Activated naive CD8-positive, alpha-beta T cell treated with anti-CD3 and anti-CD28 coated beads for 36 hours (primary cell): ENCODE results near the gene GRAMD1B. TPM values are rescaled to one million over a fixed set of nuclear protein-coding genes. Genes with fewer than 3 reads are reported as not detected.
A peak's percentile ranks its signal among the peaks of the same experiment; 100 is the strongest.

Experiments used
- DNase-seq: peaks from one replicate; pipeline ENCODE4 v3.0.0; 2021
- H3K27ac Mint-ChIP-seq: one replicate; pipeline ENCODE4 v1.8.0; 2022; ENCODE audit warnings: mild to moderate bottlenecking, moderate library complexity, mixed read lengths
- H3K27me3 Mint-ChIP-seq: one replicate; pipeline ENCODE4 v1.8.0; 2022; ENCODE audit warnings: mild to moderate bottlenecking, mixed read lengths
- H3K36me3 Mint-ChIP-seq: one replicate; pipeline ENCODE4 v1.8.0; 2021; ENCODE audit warnings: mild to moderate bottlenecking, mixed read lengths
- H3K4me1 Mint-ChIP-seq: one replicate; pipeline ENCODE4 v1.8.0; 2021; ENCODE audit warnings: mixed read lengths
- H3K4me3 Mint-ChIP-seq: one replicate; pipeline ENCODE4 v1.8.0; 2022; ENCODE audit warnings: mild to moderate bottlenecking, moderate library complexity, mixed read lengths
- H3K9me3 Mint-ChIP-seq: one replicate; pipeline ENCODE4 v1.8.0; 2022; ENCODE audit warnings: mixed read lengths
- total RNA-seq, 2 experiments: library from RNA; stranded (reverse); gene quantifications; one replicate each; pipeline ENCODE4 v1.2.3, GENCODE V29; 2021

Gene GRAMD1B
- total RNA-seq, 2 experiments from 2014 or later, result 20.3 to 20.6 TPM

DNA sequence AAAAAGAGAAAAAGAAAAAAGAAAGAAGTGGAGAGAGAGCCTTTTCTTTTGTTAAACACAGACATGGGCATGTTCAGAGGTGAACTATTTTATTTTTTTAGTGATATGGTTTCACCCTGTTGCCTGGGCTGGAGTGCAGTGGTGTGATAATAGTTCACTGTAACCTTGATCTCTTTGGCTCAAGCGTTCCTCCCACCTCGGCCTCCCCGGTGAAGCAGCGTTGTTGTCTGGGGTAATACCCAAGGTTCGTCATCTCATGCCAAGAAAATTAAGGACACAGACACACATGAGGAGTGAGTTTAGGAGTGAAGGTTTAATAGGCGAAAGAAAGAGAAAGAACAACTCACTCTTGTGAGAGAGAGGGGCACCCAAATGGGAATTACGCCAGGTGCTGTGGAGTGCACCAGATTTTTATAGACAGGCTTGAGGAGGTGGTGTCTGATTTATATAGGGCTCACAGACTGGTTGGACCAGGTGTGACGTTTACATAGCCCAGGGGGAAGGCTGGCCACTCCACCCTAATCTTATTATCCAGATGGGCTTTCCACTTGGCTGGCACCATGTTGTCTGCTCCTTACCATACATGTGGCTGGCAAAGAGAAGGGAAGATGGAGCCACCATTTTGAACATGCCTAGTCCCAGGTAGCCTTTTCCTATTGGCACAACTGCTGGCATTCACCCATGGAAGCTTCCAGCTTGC is 42.3 kb downstream of the GRAMD1B start:
- Mint-ChIP-seq H3K27ac (no peak overlapping the region), H3K4me3 (no peak overlapping the region), H3K4me1 (peaks cover 2% of the 10 kb centered on the region), H3K27me3 (no peaks in the 10 kb centered on the region), H3K36me3 (no peaks in the 10 kb centered on the region), H3K9me3 (no peaks in the 10 kb centered on the region)
- DNase-seq, result no peak

DNA sequence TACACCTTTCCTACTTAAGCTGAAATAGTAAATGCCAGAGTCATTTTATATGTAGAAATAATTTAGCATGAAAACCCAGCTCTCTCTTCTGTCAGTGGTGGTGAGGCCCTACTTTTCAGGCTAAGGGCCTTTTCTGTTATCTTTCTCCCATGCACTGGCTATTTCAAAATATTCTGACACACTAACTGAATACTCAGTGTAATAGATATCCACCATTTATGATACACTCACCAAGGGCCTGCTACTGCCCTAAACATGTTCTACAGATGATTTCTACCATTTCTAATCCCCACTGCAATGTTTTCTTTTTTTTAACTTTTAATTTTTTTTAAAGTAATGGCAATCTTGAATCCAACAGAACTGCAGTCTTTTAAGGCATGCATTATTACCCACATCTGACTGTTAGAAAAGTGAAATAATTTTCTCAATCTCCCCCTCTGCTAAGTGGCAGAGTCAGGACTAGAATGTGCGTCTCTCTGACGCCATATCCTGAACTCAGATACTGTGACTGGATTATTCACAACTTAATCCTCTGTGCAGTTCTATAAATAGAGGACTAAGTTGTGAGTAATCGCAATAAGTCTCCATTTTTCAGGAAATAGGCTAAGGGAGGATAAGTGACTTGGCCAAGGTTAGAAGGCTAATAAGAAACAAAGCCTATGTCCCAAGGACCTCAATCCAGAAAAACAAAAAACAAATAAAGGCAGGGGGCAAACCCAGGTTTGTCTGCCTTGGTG is 44.0 kb downstream of the GRAMD1B start:
- no peaks in the 10 kb centered on the region for H3K27me3 Mint-ChIP-seq

DNA sequence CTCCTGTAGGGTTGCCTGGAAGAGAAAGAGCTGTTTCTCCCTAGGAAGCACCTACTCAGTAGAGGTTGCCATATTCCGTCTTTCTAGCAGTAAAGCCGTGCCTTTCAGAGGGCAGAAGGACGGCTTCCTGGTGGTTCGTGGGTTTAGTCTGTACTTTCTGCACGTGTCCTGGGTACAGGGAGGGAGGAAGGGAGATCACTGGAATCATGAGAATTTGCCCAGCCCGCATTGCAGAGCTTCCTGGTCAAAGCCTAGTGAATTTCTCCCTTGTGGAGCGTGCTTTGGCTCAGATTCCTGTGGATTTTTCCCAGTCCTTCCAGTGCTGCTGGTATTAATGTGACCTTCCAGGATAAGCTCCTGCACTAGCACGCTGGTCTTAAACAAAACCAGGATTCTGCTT is 44.9 kb downstream of the GRAMD1B start:
- no peak overlapping the region for H3K27ac Mint-ChIP-seq
- DNase-seq, result no peak
- no peaks in the 10 kb centered on the region for H3K27me3 Mint-ChIP-seq
- H3K9me3 Mint-ChIP-seq, result no peaks in the 10 kb centered on the region
- peaks cover 16% of the 10 kb centered on the region for H3K4me1 Mint-ChIP-seq
- H3K4me3 Mint-ChIP-seq, result no peak overlapping the region
- H3K36me3 Mint-ChIP-seq, result no peaks in the 10 kb centered on the region

More for the DNA sequence above, 44.0 kb downstream of the GRAMD1B start:
- no peaks in the 10 kb centered on the region for H3K9me3 Mint-ChIP-seq
- no peaks in the 10 kb centered on the region for H3K36me3 Mint-ChIP-seq
- H3K4me3 Mint-ChIP-seq, result no peak overlapping the region
- peaks cover 14% of the 10 kb centered on the region for H3K4me1 Mint-ChIP-seq
- DNase-seq, result no peak
- no peak overlapping the region for H3K27ac Mint-ChIP-seq

- no peak for DNase-seq
- Mint-ChIP-seq H3K27ac (no peak overlapping the region), H3K27me3 (no peaks in the 10 kb centered on the region), H3K4me1 (peaks cover 20% of the 10 kb centered on the region), H3K36me3 (no peaks in the 10 kb centered on the region), H3K9me3 (no peaks in the 10 kb centered on the region), H3K4me3 (no peak overlapping the region)
These were observed 45.4 kb downstream of the GRAMD1B start for GRCh38 chr11:123475469-123475868.

DNA sequence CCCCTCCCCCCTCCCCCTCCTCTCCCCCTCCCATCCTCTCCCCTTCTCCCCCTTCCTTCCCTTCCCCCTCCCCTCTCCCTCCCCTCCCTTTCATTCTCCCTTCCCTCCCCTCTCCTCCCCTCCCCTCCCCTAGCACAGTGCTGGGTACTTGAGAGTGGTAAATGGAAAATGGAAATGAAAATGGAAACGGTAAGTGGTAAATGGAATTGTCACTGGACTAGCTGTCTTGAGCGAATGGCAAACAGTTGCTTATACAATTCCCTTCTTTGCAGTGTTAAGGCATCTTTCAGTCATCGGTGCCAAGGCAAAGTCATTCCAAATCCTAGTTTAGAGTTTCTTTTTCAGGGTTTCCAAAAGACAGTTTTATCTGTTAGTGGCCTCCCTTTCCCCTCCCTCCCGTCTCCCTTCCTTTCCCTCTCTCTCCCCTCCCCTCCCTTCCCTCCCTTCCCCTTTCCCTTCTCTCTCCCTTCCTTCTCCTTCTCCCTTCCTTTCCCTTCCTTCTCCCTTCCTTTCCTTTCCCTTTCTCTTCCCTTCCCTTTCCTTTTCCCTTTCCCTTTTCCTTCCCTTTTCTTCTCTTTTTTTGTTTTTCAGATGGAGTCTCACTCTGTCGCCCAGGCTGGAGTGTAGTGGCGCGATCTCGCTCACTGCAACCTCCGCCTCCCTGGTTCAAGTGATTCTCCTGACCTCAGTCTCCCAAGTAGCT is 47.3 kb downstream of the GRAMD1B start:
- no peak for DNase-seq
- Mint-ChIP-seq H3K27me3 (no peaks in the 10 kb centered on the region), H3K4me3 (no peak overlapping the region), H3K27ac (no peak overlapping the region), H3K36me3 (peaks cover 5% of the 10 kb centered on the region), H3K9me3 (no peaks in the 10 kb centered on the region), H3K4me1 (peaks cover 24% of the 10 kb centered on the region)

DNA sequence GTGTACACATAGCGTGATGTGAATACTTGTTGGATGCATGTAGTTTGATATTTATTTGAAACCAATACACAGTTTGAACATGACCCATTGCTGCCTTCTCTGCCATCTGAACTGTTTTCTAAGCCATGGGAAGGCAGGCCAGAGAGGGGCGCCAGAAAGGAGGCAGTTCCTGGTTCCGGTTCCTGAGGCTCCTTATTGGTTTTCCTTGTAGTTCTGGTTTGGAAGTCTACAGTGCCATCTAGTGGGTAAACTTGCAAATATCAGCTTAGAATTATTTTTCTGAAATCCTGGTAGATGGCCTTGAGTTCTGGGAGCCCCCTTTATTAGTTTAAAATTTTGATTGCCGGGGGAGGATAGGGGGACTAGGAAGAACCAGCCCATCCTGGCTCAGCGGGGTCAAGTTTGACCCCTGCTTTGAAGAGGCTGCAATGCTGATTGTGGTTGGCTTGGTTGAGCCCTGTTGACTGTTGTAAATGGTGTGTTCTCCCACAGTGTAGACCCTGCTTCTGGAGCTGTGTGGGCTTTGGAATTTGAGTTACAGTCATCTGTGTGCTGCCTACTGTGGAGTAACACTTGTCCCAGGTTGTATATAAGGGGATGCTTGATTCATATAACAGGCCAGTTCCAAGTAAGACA is 48.4 kb downstream of the GRAMD1B start:
- Mint-ChIP-seq H3K36me3 (peaks cover 5% of the 10 kb centered on the region), H3K27ac (peak overlapping the region; percentile 3), H3K4me1 (peaks cover 29% of the 10 kb centered on the region)

DNA sequence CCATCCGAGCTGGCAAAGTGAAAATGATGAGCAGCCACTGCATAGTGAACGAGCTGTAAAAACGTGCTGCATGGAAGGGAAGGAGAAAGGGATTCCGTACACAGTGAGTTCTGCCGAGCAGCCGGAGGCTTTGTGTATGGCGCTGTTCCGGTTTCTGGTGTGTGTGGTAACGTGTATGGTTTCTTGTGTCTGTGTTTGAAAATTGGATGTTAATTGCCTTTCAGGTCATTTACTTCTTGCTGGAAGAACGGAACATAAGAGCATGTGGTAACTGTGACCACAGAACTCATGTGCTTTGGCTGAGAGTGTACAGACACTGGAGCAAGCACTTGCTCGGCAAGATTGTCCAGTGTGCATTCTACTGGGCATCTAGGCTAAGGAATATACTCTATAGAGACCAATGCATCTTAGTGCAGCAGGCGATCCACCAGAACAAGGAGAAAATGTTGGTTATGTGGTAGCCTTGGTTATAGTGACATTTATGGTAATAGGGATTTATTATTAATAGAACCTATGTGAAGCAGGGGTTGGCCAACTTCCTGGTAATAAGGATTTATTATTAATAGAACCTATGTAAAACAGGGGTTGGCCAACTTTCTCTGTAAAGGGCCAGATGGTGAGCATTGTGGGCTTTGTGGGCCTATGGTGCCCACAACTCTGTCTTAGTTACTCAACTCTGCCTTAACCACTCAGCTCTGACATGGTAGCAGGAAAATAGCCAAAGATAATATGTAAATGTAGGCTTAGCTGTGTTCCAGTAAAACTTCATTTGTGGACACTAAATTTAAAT is 49.2 kb downstream of the GRAMD1B start:
- Mint-ChIP-seq H3K4me3 (no peak overlapping the region), H3K9me3 (no peaks in the 10 kb centered on the region), H3K4me1 (peaks cover 35% of the 10 kb centered on the region), H3K36me3 (peaks cover 9% of the 10 kb centered on the region), H3K27me3 (no peaks in the 10 kb centered on the region), H3K27ac (peak overlapping the region; percentile 58)
- no peak for DNase-seq

More for the DNA sequence above, 48.4 kb downstream of the GRAMD1B start:
- H3K27me3 Mint-ChIP-seq, result no peaks in the 10 kb centered on the region
- no peak for DNase-seq
- H3K4me3 Mint-ChIP-seq, result no peak overlapping the region
- no peaks in the 10 kb centered on the region for H3K9me3 Mint-ChIP-seq

DNA sequence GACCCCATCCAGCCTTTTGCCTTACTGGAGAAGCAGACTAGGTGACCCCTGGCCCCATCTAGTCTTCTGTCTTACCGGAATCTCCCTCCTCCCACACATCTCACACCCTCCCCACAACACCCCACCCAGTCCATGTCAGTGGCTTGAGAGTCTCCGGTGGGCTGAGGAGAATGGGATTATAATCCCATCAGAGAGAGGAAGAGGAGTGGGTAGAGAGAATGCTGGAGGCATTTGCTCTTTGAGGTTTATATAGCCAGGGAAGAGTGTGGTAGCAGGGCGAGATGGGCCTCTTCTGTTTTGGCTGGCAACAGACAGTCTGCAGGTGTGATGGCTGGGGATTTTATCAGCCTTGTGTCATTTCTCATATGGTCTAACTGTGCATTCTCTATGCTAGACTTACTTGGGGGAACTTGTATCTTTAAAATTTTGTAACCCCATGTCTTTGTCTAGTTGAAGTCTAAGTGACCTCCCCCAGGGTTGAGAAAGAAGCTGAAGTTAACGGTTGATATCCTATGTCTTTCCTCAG is 50.3 kb downstream of the GRAMD1B start:
- no peak for DNase-seq
- Mint-ChIP-seq H3K9me3 (no peaks in the 10 kb centered on the region), H3K4me1 (peaks cover 39% of the 10 kb centered on the region), H3K36me3 (peaks cover 9% of the 10 kb centered on the region), H3K4me3 (no peak overlapping the region), H3K27me3 (no peaks in the 10 kb centered on the region), H3K27ac (peak overlapping the region; percentile 55)

DNA sequence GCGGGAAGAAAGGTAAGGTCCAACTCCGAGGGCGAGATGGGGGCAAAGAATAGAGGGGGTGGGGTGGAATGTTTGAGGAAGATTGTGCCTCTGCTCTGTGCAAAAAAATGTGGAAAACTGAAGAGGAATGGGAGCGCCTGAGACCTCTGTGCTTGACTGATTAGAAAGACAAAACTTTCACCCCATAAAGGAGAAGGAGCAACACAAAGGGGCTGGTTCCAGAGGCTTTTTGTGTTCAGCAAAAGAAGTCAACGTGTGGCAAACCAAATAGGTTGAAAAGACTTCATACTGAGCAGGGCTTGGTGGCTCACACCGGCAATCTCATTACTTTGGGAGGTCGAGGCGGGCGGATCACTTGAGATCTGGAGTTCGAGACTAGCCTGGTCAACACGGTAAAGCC is 50.8 kb downstream of the GRAMD1B start:
- Mint-ChIP-seq H3K27me3 (no peaks in the 10 kb centered on the region), H3K9me3 (no peaks in the 10 kb centered on the region), H3K4me1 (peaks cover 39% of the 10 kb centered on the region), H3K36me3 (peaks cover 9% of the 10 kb centered on the region), H3K4me3 (no peak overlapping the region), H3K27ac (no peak overlapping the region)
- DNase-seq, result no peak

GRCh38 chr11:123481640-123482039 is 51.6 kb downstream of the GRAMD1B start:
- no peak for DNase-seq
- H3K9me3 Mint-ChIP-seq, result no peaks in the 10 kb centered on the region
- H3K27me3 Mint-ChIP-seq, result no peaks in the 10 kb centered on the region
- no peak overlapping the region for H3K27ac Mint-ChIP-seq
- H3K4me1 Mint-ChIP-seq, result peaks cover 39% of the 10 kb centered on the region
- peaks cover 9% of the 10 kb centered on the region for H3K36me3 Mint-ChIP-seq
- H3K4me3 Mint-ChIP-seq, result no peak overlapping the region

GRCh38 chr11:123482218-123482617 is 52.1 kb downstream of the GRAMD1B start:
- DNase-seq, result no peak
- Mint-ChIP-seq H3K4me3 (no peak overlapping the region), H3K9me3 (no peaks in the 10 kb centered on the region), H3K27me3 (no peaks in the 10 kb centered on the region), H3K36me3 (peaks cover 9% of the 10 kb centered on the region), H3K27ac (no peak overlapping the region), H3K4me1 (peaks cover 39% of the 10 kb centered on the region)

DNA sequence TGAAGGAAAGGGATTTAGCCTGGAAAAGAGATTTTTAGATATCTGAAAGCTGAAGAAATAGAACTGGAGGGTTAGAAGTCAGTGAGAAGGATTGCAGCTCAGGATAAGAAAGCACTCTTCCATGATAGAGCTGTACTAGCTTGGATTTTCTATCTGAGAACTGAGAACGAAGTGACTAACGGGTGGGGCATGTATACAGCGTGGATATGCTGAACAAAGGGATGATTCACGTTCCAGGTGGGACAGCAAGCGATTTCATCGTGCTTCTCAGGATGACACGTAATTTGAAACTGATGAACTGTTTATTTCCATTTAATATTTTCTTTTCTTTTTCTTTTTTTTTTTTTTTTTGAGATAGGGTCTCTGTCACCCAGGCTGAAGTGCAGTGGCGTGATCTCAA is 53.0 kb downstream of the GRAMD1B start:
- no peak for DNase-seq
- Mint-ChIP-seq H3K27ac (no peak overlapping the region), H3K27me3 (no peaks in the 10 kb centered on the region), H3K4me3 (no peak overlapping the region), H3K36me3 (peaks cover 9% of the 10 kb centered on the region), H3K4me1 (peaks cover 35% of the 10 kb centered on the region), H3K9me3 (no peaks in the 10 kb centered on the region)

DNA sequence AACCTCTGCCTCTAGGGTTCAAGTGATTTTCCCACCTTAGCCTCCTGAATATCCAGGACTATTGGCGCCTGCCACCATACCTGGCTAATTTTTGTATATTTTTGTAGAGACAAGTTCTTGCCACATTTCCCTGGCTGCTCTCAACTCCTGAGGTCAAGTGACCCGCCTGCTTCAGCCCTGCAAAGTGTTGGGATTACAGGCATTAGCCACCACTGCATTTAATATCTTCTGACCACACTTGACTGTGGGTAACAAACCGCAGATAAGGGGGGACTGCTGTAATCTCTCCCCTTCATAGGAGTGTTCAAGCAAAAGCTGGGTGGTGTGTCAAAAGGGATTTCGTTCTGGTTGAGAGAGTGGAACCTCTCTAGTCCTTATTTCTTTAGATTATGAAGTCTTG is 53.4 kb downstream of the GRAMD1B start:
- Mint-ChIP-seq H3K4me3 (no peak overlapping the region), H3K27ac (no peak overlapping the region), H3K4me1 (peaks cover 31% of the 10 kb centered on the region)

DNA sequence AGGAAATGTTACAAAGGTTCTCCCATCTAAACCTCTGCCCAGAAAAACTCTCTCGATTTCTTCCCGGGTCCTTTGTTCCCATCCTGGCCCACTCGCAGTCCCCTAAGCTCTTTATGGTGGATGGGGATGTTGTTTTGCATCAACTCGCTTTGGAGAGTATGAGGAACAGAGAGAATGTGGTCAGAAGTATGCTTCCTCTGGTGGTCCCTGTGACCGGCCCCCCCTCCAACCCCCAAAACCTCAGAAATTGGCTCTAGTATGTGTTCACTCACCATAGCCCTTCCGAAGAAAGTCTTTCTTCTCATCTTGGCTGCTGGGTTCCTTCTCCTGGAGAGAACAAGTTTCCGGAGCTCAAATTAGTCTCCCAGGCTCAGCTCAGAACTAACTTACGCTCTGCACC is 54.4 kb downstream of the GRAMD1B start:
- no peak for DNase-seq
- Mint-ChIP-seq H3K4me1 (peaks cover 24% of the 10 kb centered on the region), H3K4me3 (peak overlapping the region; percentile 54), H3K27ac (no peak overlapping the region), H3K9me3 (no peaks in the 10 kb centered on the region), H3K36me3 (peaks cover 9% of the 10 kb centered on the region), H3K27me3 (no peaks in the 10 kb centered on the region)

More for the DNA sequence above, 53.4 kb downstream of the GRAMD1B start:
- Mint-ChIP-seq H3K9me3 (no peaks in the 10 kb centered on the region), H3K27me3 (no peaks in the 10 kb centered on the region), H3K36me3 (peaks cover 9% of the 10 kb centered on the region)
- no peak for DNase-seq
